ENCODE data around the gene SSBP1.

Gene SSBP1

DNA sequence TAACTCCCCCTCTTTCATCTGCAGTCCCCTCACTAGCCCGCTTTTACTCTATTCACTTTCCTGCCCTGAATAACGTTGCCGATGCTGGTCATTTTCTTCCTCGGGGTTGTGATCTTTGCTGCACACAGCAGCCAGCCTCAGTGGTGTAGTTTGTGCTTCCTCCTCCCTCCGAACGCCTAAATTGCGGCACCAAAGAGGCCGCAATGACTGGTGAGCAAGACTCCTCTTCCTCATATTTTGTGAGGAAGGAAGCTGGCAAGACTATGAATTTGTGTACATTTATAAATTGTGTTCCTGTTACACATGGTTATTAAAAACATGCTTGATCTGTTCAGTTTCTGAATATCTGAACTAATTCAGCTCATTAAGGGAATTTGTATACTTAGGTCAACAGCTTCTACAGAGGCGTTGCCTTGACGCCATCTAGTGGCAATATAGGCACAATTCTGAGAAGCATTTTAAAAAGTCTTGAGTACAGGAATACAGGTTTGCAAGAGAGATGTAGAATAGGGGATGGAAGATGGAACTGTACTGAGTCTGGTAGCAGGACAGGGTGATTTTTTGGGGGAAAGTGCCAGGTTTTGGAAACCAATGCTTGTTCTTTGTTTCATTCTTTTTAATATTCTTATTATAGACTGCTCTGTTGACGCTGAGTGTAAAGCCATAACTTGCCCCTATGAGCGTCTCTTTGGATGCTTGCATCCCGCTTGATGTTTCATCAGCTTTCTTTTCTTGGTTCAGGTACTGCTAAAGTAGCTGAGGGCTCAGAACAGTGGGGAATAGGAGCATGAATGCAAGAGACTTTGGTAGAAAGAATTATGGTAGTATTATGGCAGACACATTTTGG lies 47.8 kb downstream of the SSBP1 start:
- DNase-seq = peak; percentile 8

DNA sequence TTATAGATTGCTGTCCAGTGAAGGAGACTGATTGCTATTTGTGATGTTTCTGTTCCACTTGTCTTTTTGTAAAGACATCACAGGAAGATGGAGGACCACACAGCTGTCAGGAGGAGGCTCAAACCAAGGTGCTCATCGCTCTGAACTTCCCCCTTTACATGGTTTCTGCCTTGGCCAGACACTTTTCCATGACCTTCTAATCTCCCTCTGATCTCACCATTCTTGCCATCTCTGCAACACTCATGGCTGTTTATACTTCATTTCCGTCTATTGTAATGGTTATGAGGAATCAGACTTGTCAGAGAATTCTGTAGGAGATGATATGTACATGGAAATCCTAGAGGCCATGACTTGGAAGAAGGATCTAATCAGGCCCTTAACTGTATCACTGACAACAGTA lies 50.1 kb downstream of the SSBP1 start:
- no peak for DNase-seq

DNA sequence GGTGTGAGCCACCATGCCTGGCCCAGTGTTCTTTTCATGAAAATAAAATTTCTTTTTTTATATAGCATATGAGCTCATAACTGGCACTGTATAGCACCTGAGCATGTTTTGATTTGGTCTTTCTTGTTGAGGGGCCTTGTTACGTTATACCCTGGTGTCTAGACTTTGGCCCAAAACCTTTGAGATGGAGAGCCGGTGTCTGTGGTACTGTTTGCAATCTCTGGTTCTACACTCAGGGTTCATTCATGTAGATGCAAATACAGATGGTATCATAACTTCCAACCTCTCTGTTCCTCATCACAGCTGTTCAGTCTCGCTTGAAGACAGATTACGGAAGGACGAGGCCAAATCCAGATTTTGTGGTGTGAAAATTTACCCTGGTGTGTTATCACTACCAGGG lies 51.8 kb downstream of the SSBP1 start, which contains the start of gene TAS2R5:
TSS of gene TAS2R5 (plus strand) at position 301 of the 400 bp plus-strand sequence. CDS start 145 bp downstream, outside the sequence.
- DNase-seq = no peak

DNA sequence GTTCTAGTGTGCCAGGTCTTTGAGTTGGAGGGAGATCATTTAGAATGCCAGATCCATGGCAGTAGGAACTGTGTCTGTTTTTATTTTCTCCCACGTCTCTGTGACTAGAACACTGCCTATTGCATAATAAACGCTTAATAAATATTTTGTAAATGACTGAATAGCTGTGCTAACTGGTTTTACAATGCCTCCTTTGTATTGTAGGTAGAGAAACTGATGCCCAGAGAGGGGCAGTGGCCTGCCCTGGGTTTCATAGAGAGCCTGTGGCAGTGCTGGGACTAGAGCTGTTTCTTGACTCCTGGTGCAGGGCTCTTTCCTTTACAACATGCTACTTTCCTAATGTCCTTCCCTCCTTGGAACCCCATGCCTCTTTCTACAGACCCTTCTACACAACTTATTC lies 54.4 kb downstream of the SSBP1 start:
- DNase-seq = no peak

Measured in NCI-H446 treated with DMSO at 0.1 percent for 48 hours (cell line).